Left ventricle myocardium inferior (tissue), 1 donor: Measurements from ENCODE around the gene ADAP1. TPM values are rescaled to one million over a fixed set of nuclear protein-coding genes. Genes with fewer than 3 reads are reported as not detected.

ENCODE experiments used
- DNase-seq: peaks from one replicate; pipeline ENCODE4 v3.0.0-alpha.2; 2020
- H3K27ac ChIP-seq: fragments of 200-600 bp; replicated peaks from 2 replicates; pipeline ENCODE4 v1.8.0; 2021
- H3K27me3 ChIP-seq: fragments of 200-600 bp; 2 replicates; pipeline ENCODE4 v1.8.0; 2021; ENCODE audit warnings: low read depth
- H3K36me3 ChIP-seq: fragments of 200-600 bp; 2 replicates; pipeline ENCODE4 v1.8.0; 2021
- H3K4me1 ChIP-seq: fragments of 200-600 bp; 2 replicates; pipeline ENCODE4 v1.8.0; 2021
- H3K4me3 ChIP-seq: fragments of 200-600 bp; 2 replicates; pipeline ENCODE4 v1.8.0; 2021; ENCODE audit warnings: mild to moderate bottlenecking, moderate library complexity
- H3K9me3 ChIP-seq: fragments of 200-600 bp; replicated peaks from 2 replicates; pipeline ENCODE4 v1.8.0; 2021
- CTCF ChIP-seq: fragments of 200-600 bp; IDR thresholded peaks from 2 replicates; pipeline ENCODE4 v1.8.0; 2021; ENCODE audit warnings: antibody characterized with exemption, mild to moderate bottlenecking, borderline replicate concordance
- intact Hi-C: fragments of 100-400 bp; cut with micrococcal nuclease; formaldehyde crosslinking; loops from one replicate; pipeline ENCODE4 v1.11.0; 2022
- total RNA-seq: library from RNA; stranded (reverse); fragmentation: NEBNext Ultra II Directional; extraction: Animal tissue kit (Norgen Biotek cat#: 25700); gene quantifications from one replicate; pipeline ENCODE4 v1.2.1, GENCODE V29; 2021
- donor health status: DM: no; HTN: yes; CAD: no; lungs with severe emphysema.

The ADAP1 gene
- total RNA-seq, 1 donor from 2014 or later = 8.4 TPM

DNA sequence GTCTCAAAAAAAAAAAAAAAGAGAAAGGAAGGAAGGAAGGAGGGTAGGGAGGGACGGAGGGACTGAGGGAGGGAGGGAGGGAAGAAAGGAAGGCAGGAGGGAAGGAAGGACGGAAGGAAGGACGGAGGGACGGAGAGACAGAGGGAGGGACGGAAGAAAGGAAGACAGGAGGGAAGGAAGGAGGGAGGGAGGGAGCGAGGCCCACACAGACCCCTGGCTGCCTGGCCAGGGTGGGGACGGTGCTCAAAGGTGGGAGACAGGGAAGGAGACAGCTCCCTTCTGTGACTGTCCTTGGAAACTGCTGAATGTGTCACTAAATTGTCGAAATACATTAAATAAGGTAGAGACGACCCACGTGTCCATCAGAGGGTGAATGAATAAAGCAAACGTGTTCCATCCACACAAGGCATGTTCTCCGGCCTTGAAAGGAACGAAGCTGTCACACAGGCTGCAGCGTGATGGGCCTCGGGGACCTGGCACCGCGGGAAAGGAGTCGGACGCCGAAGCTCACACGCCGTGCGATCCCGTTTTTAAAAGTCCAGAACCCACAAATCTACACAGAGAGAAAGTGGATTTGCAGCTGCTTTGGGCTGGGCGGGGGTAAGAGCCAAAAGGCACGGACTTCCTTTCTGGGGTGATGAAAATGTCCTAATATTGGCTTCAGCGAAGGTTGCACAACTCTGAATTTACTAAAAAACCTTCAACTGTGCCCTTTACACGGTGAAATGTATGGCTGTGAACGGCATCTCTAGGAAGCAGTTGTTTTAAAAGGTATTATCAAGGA is 23.3 kb downstream of the ADAP1 start:
- Histone ChIP-seq H3K27me3 (peaks cover 7% of the 10 kb centered on the region), H3K4me1 (no peaks in the 10 kb centered on the region), H3K9me3 (no peaks in the 10 kb centered on the region), H3K36me3 (no peaks in the 10 kb centered on the region), H3K27ac (no peak overlapping the region), H3K4me3 (no peak overlapping the region)
- intact Hi-C loops = no loop called here
- TF ChIP-seq CTCF = no peak
- no peak for DNase-seq

DNA sequence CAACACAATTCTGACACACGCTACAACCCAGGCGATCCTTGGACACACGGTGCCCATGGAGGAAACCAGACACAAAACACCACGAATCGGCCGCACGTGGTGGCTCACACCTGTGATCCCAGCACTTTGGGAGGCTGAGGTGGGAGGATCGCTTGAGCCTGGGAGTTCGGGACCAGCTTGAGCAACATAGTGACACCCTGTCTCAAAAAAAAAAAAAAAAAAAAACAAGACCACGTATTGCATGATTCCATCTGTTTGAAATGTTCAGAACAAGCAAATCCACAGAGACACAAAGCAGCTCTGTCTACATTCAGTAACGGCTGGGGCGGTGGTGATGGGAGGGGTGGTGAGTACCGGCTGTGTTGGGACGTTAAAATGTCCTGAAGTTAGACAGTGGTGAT is 25.2 kb downstream of the ADAP1 start:
- intact Hi-C loops = no loop called here
- Histone ChIP-seq H3K27ac (no peak overlapping the region), H3K36me3 (no peaks in the 10 kb centered on the region), H3K9me3 (no peaks in the 10 kb centered on the region), H3K27me3 (peaks cover 6% of the 10 kb centered on the region), H3K4me1 (peaks cover 13% of the 10 kb centered on the region), H3K4me3 (no peak overlapping the region)
- no peak for DNase-seq
- no peak for TF ChIP-seq CTCF

DNA sequence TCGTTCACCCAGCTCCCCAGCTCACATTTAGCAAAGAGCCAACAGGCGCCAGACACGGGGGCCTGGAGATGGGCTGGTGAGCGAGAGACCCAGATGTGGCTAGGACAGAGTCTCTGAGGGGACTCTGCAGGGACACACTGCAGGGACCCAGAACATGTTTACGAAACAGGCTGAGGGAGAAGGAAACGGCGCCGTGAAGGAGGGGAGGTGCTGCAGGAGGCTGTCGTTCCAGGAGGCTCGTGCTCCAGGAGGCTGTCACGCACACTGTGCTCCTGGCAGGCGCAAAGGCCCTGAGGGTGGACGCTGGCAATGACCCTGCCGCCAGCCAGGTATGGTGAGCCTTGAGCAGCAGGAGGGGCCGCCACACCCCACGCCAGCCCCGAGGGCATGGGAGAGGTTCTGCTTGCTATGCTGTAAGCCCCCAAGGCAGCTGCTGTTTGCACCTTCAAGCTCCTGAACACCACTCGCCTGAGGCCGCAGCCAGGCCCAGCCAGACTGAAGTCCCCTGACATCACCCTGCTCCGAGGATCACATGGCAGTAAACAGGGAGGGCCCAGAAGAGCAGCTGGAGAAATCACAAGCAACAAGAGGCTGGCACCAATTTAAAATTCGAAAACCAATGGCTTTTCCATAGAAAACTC is 27.3 kb downstream of the ADAP1 start:
- peak; percentile 6 for DNase-seq
- Histone ChIP-seq H3K36me3 (no peaks in the 10 kb centered on the region), H3K4me1 (peaks cover 21% of the 10 kb centered on the region), H3K9me3 (no peaks in the 10 kb centered on the region), H3K27me3 (peaks cover 13% of the 10 kb centered on the region), H3K4me3 (no peak overlapping the region), H3K27ac (no peak overlapping the region)
- intact Hi-C loops = no loop called here
- TF ChIP-seq CTCF = no peak

DNA sequence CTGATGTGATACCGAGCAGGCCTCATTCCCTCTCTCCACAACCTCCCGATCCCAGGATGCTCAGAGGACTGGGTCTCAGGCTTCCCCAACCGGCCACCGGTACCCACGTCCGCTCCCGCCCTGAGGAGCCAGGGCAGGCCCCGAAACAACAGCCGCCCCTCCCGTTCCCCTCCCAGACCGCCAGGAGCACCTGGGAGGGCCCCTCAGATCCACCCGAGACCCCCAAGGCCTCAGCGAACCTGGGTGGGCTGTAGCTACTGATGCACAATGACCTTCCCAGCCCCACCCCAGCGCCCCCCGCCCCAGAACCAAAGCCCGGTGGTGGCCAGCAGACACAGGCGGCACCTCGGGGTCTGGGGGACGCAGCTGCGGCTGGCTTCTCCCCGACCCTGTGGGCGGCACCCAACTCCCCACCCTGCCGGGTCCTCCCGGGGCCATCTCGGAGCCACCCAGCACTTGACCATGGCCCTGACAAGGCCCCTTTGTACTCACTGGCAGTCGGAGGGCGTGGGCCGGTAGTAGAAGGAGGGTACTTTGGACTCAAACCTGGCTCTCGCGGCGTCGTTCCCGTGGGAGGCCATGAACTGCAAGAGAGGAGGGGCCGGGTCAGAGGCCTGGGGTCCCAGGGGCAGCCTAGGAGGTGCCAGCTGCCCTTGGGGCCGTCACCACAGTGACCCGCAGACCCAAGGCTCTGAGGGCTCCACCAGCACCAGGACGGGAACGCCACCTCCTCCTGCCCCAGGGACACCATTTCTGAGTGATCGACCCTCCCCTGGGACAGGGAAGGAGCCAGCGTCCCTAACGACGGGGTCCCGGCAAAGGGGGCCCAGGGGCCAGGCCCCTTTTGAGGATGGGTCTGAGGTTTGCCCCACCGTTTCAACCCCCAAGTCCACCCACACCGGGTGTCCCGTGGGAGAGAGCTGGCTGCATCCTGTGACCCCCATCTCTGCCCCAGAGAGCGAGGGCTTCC is 28.1 kb downstream of the ADAP1 start:
- Histone ChIP-seq H3K9me3 (no peaks in the 10 kb centered on the region), H3K4me1 (peaks cover 21% of the 10 kb centered on the region), H3K4me3 (no peak overlapping the region), H3K27me3 (peaks cover 21% of the 10 kb centered on the region), H3K36me3 (no peaks in the 10 kb centered on the region), H3K27ac (no peak overlapping the region)
- peak; percentile 15 for DNase-seq
- no peak for TF ChIP-seq CTCF
- intact Hi-C loops = no loop called here

GRCh38 chr7:925601-926000 is 28.9 kb downstream of the ADAP1 start:
- H3K9me3 ChIP-seq = no peaks in the 10 kb centered on the region
- H3K4me1 ChIP-seq = peaks cover 21% of the 10 kb centered on the region
- no peak for TF ChIP-seq CTCF
- H3K27ac ChIP-seq = no peak overlapping the region
- intact Hi-C loops = no loop called here
- peak; percentile 22 for DNase-seq
- H3K4me3 ChIP-seq = no peak overlapping the region
- H3K27me3 ChIP-seq = peaks cover 21% of the 10 kb centered on the region
- no peaks in the 10 kb centered on the region for H3K36me3 ChIP-seq
